SH-SY5Y (cell line): ENCODE results near the gene IGDCC3.

Source experiments
- GATA2 ChIP-seq: IDR thresholded peaks from 2 replicates; pipeline ENCODE4 v1.6.1; 2011; ENCODE audit warnings: mild to moderate bottlenecking, low read depth, low read length
- GATA3 ChIP-seq: IDR thresholded peaks from 2 replicates; pipeline ENCODE4 v1.6.1; 2011; ENCODE audit warnings: low read depth, mild to moderate bottlenecking, low read length, moderate library complexity

GRCh38 chr15:65300924-65301441 lies 76.8 kb downstream of the IGDCC3 start:
- TF ChIP-seq GATA3 (no peak), GATA2 (no peak)
